Measurements from ENCODE around the gene FAM72A.
"Not testable (repeated sequence)": the region's sequence is repeated elsewhere in the genome, so short reads cannot be mapped to it uniquely, and the experiment has no call there.

The FAM72A gene

DNA sequence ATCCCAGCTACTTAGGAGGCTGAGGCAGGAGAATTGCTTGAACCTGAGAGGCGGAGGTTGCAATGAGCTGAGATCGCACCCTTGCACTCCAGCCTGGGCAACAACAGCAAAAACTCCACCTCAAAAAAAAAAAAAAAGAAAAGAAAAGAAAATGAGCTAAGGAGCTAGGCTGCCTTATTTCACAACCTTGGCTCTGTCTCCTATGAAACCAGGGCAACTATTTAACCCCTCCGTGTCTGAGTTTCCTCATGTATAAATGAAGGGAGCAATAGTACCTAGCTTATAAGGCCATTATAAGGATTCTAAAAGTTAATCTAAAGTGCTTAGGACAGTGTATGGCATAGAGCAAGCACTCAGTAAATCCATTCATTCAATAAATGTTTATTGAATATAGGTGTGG lies 32.8 kb downstream of the FAM72A start:
- DNase-seq (ENCODE audit: low read depth, low spot score), result not testable (repeated sequence)

DNA sequence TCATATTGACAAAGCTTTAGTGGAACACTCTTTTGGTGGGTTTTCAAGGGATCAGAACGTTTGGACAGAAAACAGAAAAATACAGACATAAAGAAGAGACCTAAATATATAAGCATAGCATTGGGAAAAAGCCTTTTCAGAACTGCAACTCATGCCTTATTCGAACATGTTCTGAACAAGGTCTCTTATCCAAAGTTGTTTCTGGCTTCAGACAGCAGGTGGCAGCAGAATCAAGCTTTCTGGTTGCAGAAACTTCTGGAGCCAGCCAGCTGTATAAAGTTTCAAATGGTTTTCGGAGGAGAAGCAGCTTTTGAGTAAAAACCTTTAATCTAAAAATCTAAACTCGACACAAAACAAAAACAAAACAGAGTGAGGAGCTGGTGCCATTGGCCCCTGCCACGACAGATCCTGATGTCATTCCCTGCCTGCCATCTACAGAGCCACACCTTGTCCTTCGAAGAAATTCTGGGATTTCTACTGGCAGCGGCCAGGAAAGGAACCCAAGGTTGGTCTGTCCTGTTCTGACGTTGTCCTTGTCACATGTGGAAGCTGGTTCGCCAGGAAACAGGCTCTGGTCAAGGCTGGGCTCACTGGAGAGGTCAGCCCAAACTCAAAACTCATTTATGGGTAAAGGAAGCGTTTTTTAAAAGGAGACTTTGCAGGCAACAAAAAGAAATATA lies 35.1 kb downstream of the FAM72A start:
- not testable (repeated sequence) for DNase-seq (ENCODE audit: low read depth, low spot score)

DNA sequence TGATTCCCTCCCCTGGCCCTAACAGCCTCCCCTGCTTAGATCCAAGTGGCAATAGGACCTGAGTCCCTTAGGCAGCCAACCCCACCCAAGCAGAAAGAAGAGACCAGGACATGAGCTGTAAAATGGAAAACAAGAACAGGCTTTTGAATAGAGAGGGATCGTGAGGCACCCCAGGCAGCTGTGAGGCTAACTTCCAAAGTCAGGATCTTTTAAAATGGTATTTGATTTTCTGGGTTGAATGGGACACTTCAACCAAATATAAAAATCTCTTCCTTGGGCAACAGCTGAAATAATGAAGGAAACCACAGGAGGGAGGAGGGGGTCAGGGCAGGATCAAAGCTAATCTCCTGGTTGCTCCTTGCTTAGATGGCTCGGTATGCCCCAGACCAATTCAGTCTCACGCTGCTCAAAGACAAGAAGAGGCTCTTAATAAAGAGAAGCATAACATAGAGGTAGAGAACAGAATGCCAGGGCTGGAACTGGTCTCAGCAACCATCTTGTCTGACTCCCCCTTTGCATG lies 56.8 kb downstream of the FAM72A start:
- no peak for DNase-seq (ENCODE audit: low read depth, low spot score)

DNA sequence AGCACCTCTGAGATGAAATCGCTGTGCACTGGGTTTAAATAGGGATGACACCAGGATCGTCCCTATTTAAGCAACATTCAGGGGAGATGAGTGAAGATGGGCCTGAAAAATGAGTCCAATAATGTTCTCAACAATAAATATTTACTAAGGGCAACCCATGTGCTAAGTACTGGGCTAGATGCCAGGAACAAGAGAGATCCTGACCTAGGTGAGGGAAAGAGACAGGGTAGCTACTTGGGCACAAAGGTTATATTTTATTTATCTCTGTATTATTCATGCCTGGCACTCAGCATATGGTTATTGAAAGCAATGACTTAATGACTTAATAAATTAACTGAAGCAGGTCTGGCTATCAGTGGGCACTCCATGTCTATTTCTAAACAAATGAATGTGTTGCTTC lies 58.0 kb downstream of the FAM72A start:
- no peak for DNase-seq (ENCODE audit: low read depth, low spot score)

DNA sequence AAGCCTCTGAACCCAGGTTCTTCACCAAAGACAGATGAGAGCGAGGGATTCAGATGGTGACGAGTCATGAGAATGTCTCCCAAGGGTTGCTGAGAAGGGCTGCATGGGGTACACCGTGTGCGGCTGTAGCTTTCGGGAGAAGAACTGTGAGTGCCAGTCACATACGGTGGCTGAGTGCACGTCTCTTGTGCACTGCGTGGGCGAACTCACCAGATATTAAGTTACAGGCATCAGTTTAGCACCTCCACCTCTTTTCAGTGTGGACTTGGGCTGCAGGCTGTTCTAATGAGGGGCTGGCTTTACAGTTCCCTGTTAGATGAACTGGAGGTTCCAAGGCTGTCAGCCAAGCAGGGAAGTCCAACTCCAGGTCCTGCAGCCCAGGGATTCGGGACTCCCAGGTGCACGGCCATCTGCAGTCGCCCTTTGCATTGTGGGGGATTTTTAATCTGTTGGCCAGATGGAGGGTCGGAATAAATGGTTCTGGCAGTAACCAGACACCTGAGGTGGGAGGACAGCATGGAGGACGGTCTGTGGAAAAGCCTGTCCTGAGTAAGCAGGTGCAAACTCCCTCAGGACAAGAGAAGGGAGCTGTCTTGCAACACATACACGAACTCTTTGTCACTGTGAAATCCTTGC lies 59.0 kb downstream of the FAM72A start:
- DNase-seq (ENCODE audit: low read depth, low spot score), result no peak

DNA sequence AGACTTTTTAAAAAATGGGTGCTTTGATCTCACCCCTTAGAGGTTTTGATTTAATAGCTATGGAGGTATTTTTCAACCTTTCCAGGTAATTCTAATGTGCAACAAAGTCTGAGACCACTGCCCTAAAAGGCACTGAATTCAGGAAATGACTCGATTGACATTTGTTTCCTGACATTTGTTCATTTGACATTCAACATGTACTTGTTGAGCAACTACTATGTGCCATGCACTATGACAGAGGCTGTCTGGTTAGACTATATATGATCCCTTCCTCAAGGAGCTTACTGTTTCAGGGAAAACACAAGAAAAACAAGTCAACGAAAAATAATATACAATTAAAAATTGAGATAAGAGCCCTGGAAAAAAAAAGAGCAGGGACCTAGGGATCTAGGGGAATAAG lies 59.9 kb downstream of the FAM72A start:
- DNase-seq (ENCODE audit: low read depth, low spot score), result no peak

DNA sequence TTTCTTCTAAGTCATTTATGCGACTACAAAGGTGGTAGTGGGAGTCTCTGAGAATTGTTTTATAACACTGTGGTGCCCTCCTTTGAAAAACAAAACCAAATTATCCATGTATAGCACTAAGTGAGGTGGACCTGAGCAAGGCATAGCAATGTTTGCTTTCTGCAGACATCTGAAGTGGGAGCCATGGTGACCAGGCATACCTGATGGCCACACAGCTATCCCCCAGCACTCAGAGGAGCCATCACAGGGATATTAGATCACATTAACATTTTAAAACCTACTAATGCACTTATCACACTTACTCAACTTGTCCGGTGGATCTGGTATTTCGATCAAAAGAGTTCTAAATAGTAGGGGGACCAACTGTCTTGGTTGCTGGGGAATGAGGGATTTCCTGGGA lies 60.6 kb downstream of the FAM72A start:
- no peak for DNase-seq (ENCODE audit: low read depth, low spot score)

DNA sequence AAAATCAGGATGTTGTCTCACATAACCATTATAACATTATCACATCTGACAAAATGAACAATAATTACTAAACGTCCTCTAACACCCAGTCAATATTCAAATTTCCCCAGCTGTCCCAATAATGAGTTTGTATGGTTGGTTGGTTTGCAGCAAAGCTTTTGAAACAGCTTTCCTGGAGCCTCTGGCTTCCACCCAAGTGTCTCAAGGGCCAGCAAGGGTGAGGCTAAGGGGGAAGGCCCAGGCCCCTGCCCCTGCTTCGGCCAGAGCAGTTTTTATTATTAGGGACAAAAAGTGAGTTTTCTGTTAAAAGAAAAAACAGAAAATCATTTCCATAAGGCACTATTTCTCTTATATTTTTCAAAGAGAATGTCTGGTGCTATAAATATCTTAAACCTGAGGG lies 66.4 kb downstream of the FAM72A start:
- DNase-seq (ENCODE audit: low read depth, low spot score), result no peak
